GM21526 (cell line): ENCODE data around the gene OSBPL6.

Experiments used
- ATAC-seq: cut with Tn5 transposase; IDR thresholded peaks from one replicate; pipeline ENCODE4 v1.9.1; 2021; ENCODE audit warnings: moderate library complexity; ENCODE audit not compliant: unreplicated experiment, low FRiP score

The OSBPL6 gene

GRCh38 chr2:178268435-178268834 is 74.1 kb downstream of the OSBPL6 start:
- ATAC-seq, result no peak

GRCh38 chr2:178269438-178270224 is 75.3 kb downstream of the OSBPL6 start:
- no peak for ATAC-seq

- no peak for ATAC-seq
Measured at GRCh38 chr2:178270338-178270737, 76.0 kb downstream of the OSBPL6 start.

- ATAC-seq, result no peak
Measured at GRCh38 chr2:178271094-178271493, 76.8 kb downstream of the OSBPL6 start.

GRCh38 chr2:178271629-178272333 is 77.5 kb downstream of the OSBPL6 start:
- no peak for ATAC-seq

GRCh38 chr2:178273787-178274360 is 79.6 kb downstream of the OSBPL6 start:
- ATAC-seq, result no peak

- no peak for ATAC-seq
Measured at GRCh38 chr2:178275600-178275999, 81.3 kb downstream of the OSBPL6 start.

GRCh38 chr2:178277741-178278197 is 83.5 kb downstream of the OSBPL6 start:
- no peak for ATAC-seq

GRCh38 chr2:178279142-178279541 is 84.8 kb downstream of the OSBPL6 start:
- no peak for ATAC-seq

- no peak for ATAC-seq
Measured at GRCh38 chr2:178279636-178280035, 85.3 kb downstream of the OSBPL6 start.

- ATAC-seq, result peak; percentile 85
Measured at GRCh38 chr2:178280244-178280852, 86.0 kb downstream of the OSBPL6 start.

GRCh38 chr2:178282075-178282815 is 87.9 kb downstream of the OSBPL6 start:
- ATAC-seq, result no peak

- no peak for ATAC-seq
Measured at GRCh38 chr2:178283341-178283918, 89.1 kb downstream of the OSBPL6 start.

- no peak for ATAC-seq
Measured at GRCh38 chr2:178284613-178285286, 90.4 kb downstream of the OSBPL6 start.

- ATAC-seq, result no peak
Measured at GRCh38 chr2:178285287-178285615, 90.9 kb downstream of the OSBPL6 start.

GRCh38 chr2:178286636-178287035 is 92.3 kb downstream of the OSBPL6 start:
- no peak for ATAC-seq

GRCh38 chr2:178287652-178288344 is 93.5 kb downstream of the OSBPL6 start:
- ATAC-seq, result no peak

GRCh38 chr2:178291703-178292102 is 97.4 kb downstream of the OSBPL6 start:
- ATAC-seq, result no peak

- ATAC-seq, result no peak
Measured at GRCh38 chr2:178292586-178292985, 98.3 kb downstream of the OSBPL6 start.
